HG02759 (cell line): ENCODE measurements around the gene IGF2.

ENCODE experiments used
- ATAC-seq: cut with Tn5 transposase; IDR thresholded peaks from one replicate; pipeline ENCODE4 v1.9.1; 2021; ENCODE audit warnings: mild to moderate bottlenecking, moderate library complexity; ENCODE audit not compliant: unreplicated experiment

Gene IGF2

DNA sequence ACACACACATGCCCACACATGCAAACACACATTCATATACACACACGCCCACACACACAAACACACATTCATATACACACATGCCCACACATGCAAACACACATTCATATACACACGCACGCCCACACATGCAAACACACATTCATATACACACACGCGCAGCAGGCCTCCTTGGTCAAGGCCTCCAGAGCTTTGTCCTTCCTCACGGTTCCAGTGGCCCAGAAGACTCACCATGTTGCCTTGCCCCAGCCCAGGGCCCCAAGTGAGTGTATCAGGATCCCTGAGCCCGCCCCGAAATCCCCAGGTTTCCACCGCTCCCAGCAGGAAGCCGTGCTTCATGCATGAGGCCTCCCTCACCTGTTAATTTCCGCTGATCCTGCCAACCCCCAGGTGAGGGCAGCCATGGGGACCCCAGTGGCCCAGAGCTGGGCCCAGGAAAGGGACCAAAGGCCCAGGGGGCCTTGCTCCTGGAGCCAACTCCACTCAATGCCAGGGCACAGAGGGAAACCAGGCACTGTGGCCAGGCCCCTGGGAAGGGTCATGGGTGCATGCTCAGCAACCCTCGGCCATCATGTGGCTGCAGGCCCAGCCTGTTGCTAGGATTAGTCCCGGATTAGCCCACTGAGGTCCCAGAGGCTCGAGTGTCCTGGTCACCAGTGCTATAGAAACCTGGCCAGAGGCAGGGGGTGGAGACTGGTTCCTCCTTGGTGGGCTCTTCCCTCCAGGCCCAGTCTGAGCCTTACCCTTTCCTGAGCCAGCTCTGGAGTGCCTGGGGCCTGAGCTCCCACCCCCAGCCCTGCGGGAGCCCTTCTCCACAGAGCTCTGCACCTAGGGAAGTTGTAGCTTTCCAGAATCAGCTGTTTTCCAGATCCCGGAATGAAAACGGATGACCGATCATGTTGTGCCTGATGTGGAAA, 34.4 kb downstream of the IGF2 start:
- no peak for ATAC-seq

DNA sequence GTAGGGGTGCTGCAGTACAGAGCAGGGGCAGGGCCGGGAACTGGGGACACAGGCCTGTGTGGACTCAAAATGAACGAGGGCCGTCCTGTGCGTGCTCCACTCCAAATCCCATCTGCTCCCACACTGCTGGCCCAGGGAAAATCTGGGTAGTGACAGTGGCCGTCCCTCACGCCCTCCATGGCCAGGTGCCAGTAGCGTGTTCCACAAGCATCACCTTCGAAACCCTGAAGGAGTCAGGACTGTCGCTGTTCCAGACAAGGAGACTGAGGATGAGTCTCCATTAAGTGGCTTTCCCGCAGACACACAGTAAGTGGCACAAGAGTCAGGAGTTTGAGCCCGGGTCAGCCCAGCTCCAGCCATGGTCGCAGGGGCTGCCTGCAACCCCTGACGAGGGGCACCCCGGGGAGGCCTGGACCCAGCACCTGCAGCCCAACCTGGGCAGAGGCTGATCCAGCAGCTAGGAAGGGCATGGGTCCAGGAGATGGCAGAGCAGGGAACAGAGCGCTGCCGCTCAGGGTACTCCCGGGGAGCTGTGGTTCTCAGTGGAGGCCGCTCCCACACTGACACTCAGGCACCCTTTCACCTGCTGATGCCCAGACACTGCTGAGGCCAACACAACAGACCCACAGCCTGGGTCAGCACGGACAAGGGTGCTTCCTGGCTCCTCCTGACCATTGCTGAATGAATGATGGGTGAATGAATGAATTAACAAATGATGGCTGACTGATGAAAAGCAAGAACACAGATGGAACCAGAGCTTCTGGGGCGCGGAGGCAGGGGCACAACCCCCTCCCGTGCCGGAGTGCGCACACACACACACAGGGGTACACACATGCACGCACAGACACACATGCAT, 35.3 kb downstream of the IGF2 start:
- no peak for ATAC-seq

DNA sequence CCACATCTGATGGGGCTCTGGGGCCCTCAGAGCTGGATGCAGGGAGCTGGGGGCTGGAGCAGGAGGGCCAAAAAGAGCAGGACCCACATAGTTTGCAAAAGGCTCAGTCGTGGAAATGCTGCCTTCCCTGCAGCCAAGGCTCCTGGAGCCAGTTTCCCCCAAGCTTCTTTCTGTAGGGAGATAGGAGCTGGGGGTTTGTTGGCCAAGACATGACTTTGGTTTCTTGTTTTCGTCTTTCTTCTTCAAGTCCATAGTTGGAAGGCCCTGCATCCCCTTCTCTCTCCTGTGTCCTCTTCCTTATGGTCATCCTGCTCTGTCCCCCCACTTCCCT, 36.3 kb downstream of the IGF2 start:
- ATAC-seq: no peak

DNA sequence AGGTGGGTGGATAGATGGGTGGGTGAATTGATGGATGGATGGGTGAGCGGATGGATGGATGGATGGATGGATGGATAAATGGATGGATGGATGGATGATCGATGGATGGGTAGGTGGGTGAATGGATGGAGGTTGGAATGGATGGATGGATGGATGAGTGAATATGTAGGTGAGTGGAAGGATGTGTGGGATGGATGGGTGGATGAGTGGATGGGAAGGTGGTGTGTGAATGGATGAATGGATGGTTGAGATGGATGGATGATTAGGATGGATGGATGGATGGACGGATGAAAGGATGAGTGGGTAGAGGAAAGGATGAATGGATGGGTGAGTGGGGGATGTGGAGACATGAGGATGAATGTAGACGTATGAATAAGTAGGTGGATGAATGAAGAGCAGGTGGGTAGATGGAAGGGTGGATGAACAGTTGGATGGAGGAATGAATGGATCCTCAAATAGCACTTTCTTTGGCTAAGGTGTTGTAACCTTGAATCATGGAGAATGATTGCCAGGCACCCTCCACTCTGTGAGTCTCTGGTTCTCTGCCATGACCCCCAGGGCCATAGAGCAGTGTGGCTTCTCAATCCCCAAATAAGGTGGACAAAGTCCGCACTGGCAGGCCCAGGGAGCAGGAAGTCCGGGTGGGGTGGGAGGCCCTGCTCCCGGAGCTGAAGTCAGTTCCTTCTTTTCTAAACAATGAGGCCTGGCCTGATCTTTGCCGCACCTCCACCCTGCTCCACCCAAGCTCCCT, 36.9 kb downstream of the IGF2 start:
- ATAC-seq: no peak

GRCh38 chr11:2101171-2101675, 38.0 kb downstream of the IGF2 start:
- no peak for ATAC-seq

- no peak for ATAC-seq
These were observed 38.6 kb downstream of the IGF2 start for GRCh38 chr11:2100361-2101170.

DNA sequence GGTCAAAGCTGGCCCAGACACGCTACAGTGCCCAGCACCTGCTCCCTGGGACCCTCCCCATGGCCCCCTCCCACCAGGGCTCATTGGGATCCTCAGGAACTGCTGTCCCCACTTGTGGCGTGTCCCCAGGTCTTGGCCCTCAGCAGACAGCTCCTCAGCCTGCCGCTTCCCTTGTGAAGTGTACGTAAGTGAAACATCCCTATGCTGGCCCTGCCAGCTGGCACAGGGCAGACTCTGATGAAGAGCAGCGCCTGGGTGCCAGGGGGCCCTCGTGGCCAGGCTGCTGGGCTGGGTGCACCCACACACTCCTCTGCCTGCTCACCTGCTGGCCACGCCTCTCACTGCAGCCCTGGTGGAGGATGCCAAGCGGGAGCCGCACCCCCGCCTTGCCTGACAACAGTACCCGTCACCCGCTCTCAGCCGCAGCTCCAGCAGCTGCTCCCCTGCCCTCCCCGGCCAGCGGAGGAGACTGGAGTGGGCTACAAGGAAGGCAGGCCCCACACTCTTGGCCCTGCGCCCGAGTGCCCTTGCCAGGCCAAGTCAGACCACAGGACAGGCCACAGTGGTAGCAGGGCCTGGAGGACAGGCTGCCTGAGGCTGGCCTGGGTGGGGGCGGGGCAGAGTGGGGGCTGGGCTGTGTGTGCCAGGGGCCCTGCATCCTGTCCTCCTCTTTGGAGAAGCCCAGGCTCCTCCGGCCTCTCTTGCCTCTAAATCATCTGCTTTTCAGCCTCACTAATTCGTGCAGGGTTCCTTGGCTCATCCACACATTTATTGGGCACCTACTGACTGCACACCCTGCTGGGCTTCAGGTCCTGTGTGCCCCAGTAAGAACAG, 39.5 kb downstream of the IGF2 start:
- no peak for ATAC-seq

GRCh38 chr11:2098691-2099515, 40.3 kb downstream of the IGF2 start:
- no peak for ATAC-seq

- ATAC-seq: no peak
These were observed 41.0 kb downstream of the IGF2 start for GRCh38 chr11:2097998-2098690.

DNA sequence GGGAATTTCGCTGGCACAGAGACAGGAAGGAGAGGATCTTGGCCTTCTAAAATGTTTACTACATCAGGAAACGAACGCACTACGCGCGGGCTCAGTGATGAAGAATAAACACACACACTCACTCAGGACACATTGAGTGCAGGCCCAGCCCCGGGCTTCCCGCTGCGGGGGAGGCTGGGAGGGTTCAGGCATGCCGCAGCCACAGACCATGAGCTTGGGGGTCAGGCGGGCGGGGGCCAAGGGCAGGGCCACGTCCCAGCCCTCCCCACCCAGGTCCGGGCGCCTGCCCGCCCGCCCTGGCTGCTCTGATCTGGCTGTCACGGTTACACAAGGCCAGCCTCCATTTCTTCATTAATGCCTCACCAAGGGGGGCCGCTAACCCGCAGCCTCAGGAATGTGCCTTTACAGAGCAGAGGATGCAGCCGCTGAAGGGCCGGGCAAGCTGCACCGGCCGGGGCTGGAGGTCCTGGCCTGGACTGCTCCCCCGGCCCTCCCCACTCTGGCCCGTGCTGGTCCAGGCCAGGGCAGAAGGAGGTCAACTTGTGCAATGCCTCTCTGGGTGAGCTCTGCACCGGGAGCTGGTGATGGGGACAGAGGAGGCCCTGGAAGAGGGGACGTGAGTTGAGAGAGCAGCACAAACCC, 41.7 kb downstream of the IGF2 start:
- ATAC-seq: no peak

DNA sequence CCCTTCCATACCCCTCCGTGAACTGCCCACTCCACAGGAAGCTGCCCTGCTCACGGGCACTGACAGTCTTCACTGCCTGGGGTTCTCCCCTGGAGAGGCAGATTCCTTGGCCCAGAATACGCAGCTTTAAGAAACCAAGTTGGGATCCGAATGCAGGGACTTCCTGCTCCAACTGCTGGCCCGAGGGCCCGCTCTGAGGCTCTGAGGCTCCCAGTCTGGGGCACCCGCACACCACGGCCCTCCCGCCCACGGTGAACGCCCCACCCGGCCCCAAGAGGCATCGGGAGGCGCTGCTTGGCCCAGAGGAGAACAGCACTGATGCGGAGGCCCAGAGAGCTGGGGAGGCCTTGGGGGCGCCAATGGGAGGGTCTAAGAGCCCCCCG, 42.3 kb downstream of the IGF2 start:
- ATAC-seq: no peak

GRCh38 chr11:2096011-2096918, 42.9 kb downstream of the IGF2 start:
- no peak for ATAC-seq

GRCh38 chr11:2095542-2095941, 43.6 kb downstream of the IGF2 start:
- ATAC-seq: no peak

GRCh38 chr11:2095198-2095520, 44.0 kb downstream of the IGF2 start:
- ATAC-seq: no peak

- no peak for ATAC-seq
These were observed 44.6 kb downstream of the IGF2 start for GRCh38 chr11:2094354-2095197.
